ENCODE data around the gene MSANTD7. TPM values are rescaled to one million over a fixed set of nuclear protein-coding genes. Genes with fewer than 3 reads are reported as not detected.
A peak's percentile ranks its signal among the peaks of the same experiment; 100 is the strongest.
"Not testable (repeated sequence)": the region's sequence is repeated elsewhere in the genome, so short reads cannot be mapped to it uniquely, and the experiment has no call there.

The MSANTD7 gene
- total and polyA plus RNA-seq, 12 donors, result 1.6 to 6.1 (median 5.4) TPM

DNA sequence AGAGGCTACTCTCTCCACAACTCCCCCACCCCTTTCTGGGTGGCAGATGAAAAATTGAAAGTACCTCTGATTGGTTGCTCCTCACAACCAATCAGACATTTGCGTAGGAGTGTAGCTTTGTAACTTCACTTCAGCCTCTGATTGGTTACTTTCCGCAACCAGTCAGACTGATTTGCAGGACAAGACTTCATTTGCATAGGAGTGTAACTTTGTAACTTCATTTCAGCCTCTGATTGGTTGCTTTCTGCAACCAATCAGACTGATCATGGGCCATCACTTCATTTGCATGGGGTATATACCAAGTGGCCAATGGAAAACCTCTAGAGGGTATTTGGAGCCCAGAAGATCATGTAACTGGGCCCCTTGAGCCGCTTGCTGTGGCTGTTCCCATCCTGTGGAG, 25.8 kb upstream of the MSANTD7 start:
- H3K36me3 ChIP-seq, result no peaks in the 10 kb centered on the region
- no peak for TF ChIP-seq CTCF (IDR thresholded peaks at IDR 0.05)
- H3K4me1 ChIP-seq, result peaks cover 0 to 6% (median 0%) of the 10 kb centered on the region in 9 donors
- no peak overlapping the region for H3K4me3 ChIP-seq
- H3K9me3 ChIP-seq, result no peaks in the 10 kb centered on the region
- DNase-seq (no peak), ATAC-seq (no peak)
- no peaks in the 10 kb centered on the region for H3K27me3 ChIP-seq
- WGBS, 2 donors, result 89 to 95% methylated on average over 3 of the region's 3 CpGs
- intact Hi-C loops (cut with DNase I), result no loop called here
- no peak overlapping the region for H3K27ac ChIP-seq

GRCh38 chr10:14815681-14816080, 22.4 kb upstream of the MSANTD7 start:
- Histone ChIP-seq H3K27me3 (no peaks in the 10 kb centered on the region), H3K4me3 (no peak overlapping the region), H3K9me3 (no peaks in the 10 kb centered on the region), H3K36me3 (no peaks in the 10 kb centered on the region), H3K4me1 (peaks cover 0 to 6% (median 0%) of the 10 kb centered on the region in 9 donors), H3K27ac (no peak overlapping the region)
- 91 to 95% methylated on average over 6 of the region's 6 CpGs for WGBS, 2 donors
- ATAC-seq (no peak), DNase-seq (no peak)
- intact Hi-C loops (cut with DNase I), result no loop called here
- TF ChIP-seq CTCF (IDR thresholded peaks at IDR 0.05), result no peak

- H3K4me3 ChIP-seq; intact Hi-C loops (cut with DNase I); H3K36me3 ChIP-seq; ATAC-seq; H3K4me1 ChIP-seq; H3K9me3 ChIP-seq; H3K27me3 ChIP-seq; DNase-seq; H3K27ac ChIP-seq: not testable (repeated sequence)
- WGBS, 2 donors, result 95 to 98% methylated on average over 7 of the region's 7 CpGs
Measured at GRCh38 chr10:14816717-14817116, 21.4 kb upstream of the MSANTD7 start.

DNA sequence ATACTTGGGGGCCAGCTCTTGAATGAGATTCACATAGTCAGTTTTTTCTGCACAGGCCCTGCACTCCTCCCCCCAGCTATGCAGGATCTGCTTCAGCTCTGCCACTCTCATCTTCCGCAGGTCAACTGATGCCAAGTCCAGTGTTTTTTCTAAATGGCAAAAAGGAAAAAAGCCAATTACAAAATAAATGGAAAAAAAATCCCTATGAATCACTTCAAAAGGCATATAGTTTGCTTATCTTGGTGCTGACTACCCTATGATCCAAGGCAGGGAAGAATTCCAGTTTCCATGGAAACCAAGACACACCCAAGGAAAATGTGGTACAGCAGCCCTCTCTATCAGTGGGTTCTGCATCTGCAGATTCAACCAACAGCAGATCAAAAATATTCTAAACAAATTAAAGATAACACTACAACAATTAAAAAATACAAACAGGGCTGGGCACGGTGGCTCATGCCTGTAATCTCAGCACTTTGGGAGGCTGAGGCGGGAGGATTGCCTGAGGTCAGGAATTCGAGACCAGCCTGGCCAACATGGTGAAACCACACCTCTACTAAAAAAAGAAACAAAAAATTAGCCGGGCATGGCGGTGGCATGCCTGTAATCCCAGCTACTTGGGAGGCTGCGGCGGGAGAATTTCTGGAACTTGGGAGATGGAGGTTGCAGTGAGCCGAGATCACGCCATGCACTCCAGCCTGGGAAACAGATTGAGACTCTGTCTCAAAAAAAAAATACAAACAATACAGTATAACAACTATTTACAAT, 17.9 kb upstream of the MSANTD7 start:
- peaks cover 0 to 8% (median 0%) of the 10 kb centered on the region in 9 donors for H3K4me1 ChIP-seq
- no peak overlapping the region for H3K27ac ChIP-seq
- H3K36me3 ChIP-seq, result no peaks in the 10 kb centered on the region
- DNase-seq (no peak), ATAC-seq (peak in 1 of 8 donors; percentile 52)
- no peak overlapping the region for H3K4me3 ChIP-seq
- no peaks in the 10 kb centered on the region for H3K27me3 ChIP-seq
- intact Hi-C loops (cut with DNase I), result loop anchor here (5.0 to 10.0 kb wide), 9 partner anchors 215 to 1035 kb away; no protein-coding TSS in a partner anchor
- WGBS, 2 donors, result 92 to 95% methylated on average over 10 of the region's 10 CpGs
- H3K9me3 ChIP-seq, result no peaks in the 10 kb centered on the region
- TF ChIP-seq CTCF (IDR thresholded peaks at IDR 0.05), result no peak

- no peak overlapping the region for H3K4me3 ChIP-seq
- peaks cover 0 to 8% (median 0%) of the 10 kb centered on the region in 9 donors for H3K4me1 ChIP-seq
- H3K27me3 ChIP-seq, result no peaks in the 10 kb centered on the region
- no peaks in the 10 kb centered on the region for H3K36me3 ChIP-seq
- WGBS, 2 donors, result 89 to 93% methylated on average over 5 of the region's 5 CpGs
- DNase-seq (no peak), ATAC-seq (no peak)
- TF ChIP-seq CTCF (IDR thresholded peaks at IDR 0.05), result no peak
- H3K9me3 ChIP-seq, result no peaks in the 10 kb centered on the region
- no peak overlapping the region for H3K27ac ChIP-seq
- intact Hi-C loops (cut with DNase I), result loop anchor here (5.0 to 10.0 kb wide), 9 partner anchors 216 to 1036 kb away; no protein-coding TSS in a partner anchor
Measured at GRCh38 chr10:14820775-14821154, 17.3 kb upstream of the MSANTD7 start.

All from heart right ventricle (tissue), 16 donors.